ENCODE measurements around the gene CDH23. TPM values are rescaled to one million over a fixed set of nuclear protein-coding genes. Genes with fewer than 3 reads are reported as not detected.

Gene CDH23
- total RNA-seq, 1 experiment from 2014 or later, result 2.9 TPM

GRCh38 chr10:71630168-71630567, 233.4 kb downstream of the CDH23 start (continued):
- no peak for TF ChIP-seq JUN (CRISPR knock-in tag; IDR thresholded peaks at IDR 0.05)
- no peak for TF ChIP-seq JAZF1 (CRISPR knock-in tag; IDR thresholded peaks at IDR 0.05)
- no peak for TF ChIP-seq ARID4B (CRISPR knock-in tag; IDR thresholded peaks at IDR 0.05; ENCODE audit: borderline replicate concordance)
- TF ChIP-seq, protein P1, sequence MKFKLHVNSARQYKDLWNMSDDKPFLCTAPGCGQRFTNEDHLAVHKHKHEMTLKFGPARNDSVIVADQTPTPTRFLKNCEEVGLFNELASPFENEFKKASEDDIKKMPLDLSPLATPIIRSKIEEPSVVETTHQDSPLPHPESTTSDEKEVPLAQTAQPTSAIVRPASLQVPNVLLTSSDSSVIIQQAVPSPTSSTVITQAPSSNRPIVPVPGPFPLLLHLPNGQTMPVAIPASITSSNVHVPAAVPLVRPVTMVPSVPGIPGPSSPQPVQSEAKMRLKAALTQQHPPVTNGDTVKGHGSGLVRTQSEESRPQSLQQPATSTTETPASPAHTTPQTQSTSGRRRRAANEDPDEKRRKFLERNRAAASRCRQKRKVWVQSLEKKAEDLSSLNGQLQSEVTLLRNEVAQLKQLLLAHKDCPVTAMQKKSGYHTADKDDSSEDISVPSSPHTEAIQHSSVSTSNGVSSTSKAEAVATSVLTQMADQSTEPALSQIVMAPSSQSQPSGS (CRISPR knock-in tag; IDR thresholded peaks at IDR 0.05; ENCODE audit: borderline replicate concordance, low read depth), result no peak
- TF ChIP-seq ZNF138 (CRISPR knock-in tag; conservative IDR thresholded peaks at IDR 0.05), result no peak
- no peak for TF ChIP-seq NFE2L1 (CRISPR knock-in tag; IDR thresholded peaks at IDR 0.05)
- TF ChIP-seq TEAD4 (CRISPR knock-in tag; IDR thresholded peaks at IDR 0.05), result no peak
- no peak for TF ChIP-seq ATF6 (CRISPR knock-in tag; IDR thresholded peaks at IDR 0.05)
- TF ChIP-seq ZNF671 (CRISPR knock-in tag; IDR thresholded peaks at IDR 0.05), result no peak

DNA sequence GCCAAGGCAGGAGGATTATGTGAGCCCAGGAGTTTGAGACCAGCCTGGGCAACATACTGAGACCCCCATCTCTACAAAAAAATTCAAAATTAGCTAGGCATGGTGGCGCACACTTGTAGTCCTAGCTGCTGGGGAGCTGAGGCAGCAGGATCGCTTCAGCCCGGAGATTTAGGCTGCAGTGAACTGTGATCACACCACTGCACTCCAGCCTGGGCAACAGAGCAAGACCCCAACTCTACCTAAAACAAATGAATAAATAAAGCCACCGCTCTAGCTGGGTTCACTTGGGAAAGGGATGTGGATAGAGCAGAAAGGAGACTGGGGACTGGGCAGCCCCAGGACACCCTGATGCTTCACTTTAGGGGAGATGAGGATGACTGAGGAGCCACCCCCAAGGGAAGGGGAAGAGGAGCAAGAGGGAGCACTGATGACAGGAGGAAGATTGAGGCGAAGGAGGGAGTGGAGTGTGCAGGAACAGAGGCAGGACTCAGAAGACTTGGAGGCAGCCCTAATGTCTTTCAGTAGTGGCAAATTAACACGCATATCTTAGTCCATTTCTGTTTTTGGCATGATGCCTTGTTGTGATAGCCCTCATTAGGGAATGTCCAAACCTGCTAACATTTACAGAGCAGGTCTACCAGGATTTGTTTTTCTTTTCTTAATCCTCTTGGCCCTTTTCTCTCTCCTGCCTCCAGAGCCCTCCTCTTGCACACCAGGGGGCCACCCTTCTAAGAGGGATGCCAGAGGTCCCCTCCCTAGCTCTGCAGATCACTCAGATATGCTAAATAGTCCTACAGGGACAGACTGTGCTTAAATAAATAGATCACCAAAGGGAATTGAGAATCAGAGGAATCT, 234.5 kb downstream of the CDH23 start:
- H3K4me1 Mint-ChIP-seq, result peaks cover 81% of the 10 kb centered on the region
- no peaks in the 10 kb centered on the region for H3K9me3 Mint-ChIP-seq
- no peak overlapping the region for H3K4me3 Mint-ChIP-seq
- peaks cover 67% of the 10 kb centered on the region for H3K27me3 Mint-ChIP-seq (ENCODE audit: low read depth)
- H3K36me3 Mint-ChIP-seq, result no peaks in the 10 kb centered on the region
- POLR2A ChIA-PET, result interaction anchor here (0.9 kb wide), 1 partner anchor 15 kb away, joined by 4 read pairs; no protein-coding TSS in a partner anchor
- CTCF ChIA-PET, result interaction anchor here (2.0 to 5.8 kb wide), 2 partner anchors 66 to 77 kb away, joined by 5 to 36 read pairs; no protein-coding TSS in a partner anchor
- ATAC-seq (peak; percentile 49), DNase-seq (ENCODE audit: low spot score) (peak; percentile 55)
- H3K27ac Mint-ChIP-seq, result no peak overlapping the region
- TF ChIP-seq FOXJ3 (CRISPR knock-in tag; IDR thresholded peaks at IDR 0.05; ENCODE audit: borderline replicate concordance), result no peak
- no peak for TF ChIP-seq SMAD3 (CRISPR knock-in tag; IDR thresholded peaks at IDR 0.05; ENCODE audit: borderline replicate concordance)
- no peak for TF ChIP-seq JAZF1 (CRISPR knock-in tag; IDR thresholded peaks at IDR 0.05)
- TF ChIP-seq NFYB (CRISPR knock-in tag; conservative IDR thresholded peaks at IDR 0.05; ENCODE audit: low read depth), result no peak
- no peak for TF ChIP-seq ZNF416 (CRISPR knock-in tag; IDR thresholded peaks at IDR 0.05)
- TF ChIP-seq, protein P2, sequence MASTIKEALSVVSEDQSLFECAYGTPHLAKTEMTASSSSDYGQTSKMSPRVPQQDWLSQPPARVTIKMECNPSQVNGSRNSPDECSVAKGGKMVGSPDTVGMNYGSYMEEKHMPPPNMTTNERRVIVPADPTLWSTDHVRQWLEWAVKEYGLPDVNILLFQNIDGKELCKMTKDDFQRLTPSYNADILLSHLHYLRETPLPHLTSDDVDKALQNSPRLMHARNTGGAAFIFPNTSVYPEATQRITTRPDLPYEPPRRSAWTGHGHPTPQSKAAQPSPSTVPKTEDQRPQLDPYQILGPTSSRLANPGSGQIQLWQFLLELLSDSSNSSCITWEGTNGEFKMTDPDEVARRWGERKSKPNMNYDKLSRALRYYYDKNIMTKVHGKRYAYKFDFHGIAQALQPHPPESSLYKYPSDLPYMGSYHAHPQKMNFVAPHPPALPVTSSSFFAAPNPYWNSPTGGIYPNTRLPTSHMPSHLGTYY (CRISPR knock-in tag; IDR thresholded peaks at IDR 0.05), result no peak
- no peak for TF ChIP-seq EMX1 (CRISPR knock-in tag; IDR thresholded peaks at IDR 0.05)
- TF ChIP-seq MXD4 (CRISPR knock-in tag; IDR thresholded peaks at IDR 0.05; ENCODE audit: borderline replicate concordance), result no peak
- no peak for TF ChIP-seq ZBTB21 (CRISPR knock-in tag; IDR thresholded peaks at IDR 0.05; ENCODE audit: borderline replicate concordance)
- peak; percentile 91 for TF ChIP-seq ZNF121 (CRISPR knock-in tag; IDR thresholded peaks at IDR 0.05)
- TF ChIP-seq, protein P3, sequence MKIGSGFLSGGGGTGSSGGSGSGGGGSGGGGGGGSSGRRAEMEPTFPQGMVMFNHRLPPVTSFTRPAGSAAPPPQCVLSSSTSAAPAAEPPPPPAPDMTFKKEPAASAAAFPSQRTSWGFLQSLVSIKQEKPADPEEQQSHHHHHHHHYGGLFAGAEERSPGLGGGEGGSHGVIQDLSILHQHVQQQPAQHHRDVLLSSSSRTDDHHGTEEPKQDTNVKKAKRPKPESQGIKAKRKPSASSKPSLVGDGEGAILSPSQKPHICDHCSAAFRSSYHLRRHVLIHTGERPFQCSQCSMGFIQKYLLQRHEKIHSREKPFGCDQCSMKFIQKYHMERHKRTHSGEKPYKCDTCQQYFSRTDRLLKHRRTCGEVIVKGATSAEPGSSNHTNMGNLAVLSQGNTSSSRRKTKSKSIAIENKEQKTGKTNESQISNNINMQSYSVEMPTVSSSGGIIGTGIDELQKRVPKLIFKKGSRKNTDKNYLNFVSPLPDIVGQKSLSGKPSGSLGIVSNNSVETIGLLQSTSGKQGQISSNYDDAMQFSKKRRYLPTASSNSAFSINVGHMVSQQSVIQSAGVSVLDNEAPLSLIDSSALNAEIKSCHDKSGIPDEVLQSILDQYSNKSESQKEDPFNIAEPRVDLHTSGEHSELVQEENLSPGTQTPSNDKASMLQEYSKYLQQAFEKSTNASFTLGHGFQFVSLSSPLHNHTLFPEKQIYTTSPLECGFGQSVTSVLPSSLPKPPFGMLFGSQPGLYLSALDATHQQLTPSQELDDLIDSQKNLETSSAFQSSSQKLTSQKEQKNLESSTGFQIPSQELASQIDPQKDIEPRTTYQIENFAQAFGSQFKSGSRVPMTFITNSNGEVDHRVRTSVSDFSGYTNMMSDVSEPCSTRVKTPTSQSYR (CRISPR knock-in tag; IDR thresholded peaks at IDR 0.05), result no peak
- 0 out of 2 replicates have a peak, but pooled peaks have one; percentile 16 for TF ChIP-seq ZNF263 (CRISPR knock-in tag; IDR thresholded peaks at IDR 0.05; ENCODE audit: low read depth)

All from WTC11 (cell line).